ENCODE measurements around the gene NT5C3A. TPM values are rescaled to one million over a fixed set of nuclear protein-coding genes. Genes with fewer than 3 reads are reported as not detected.

Gene NT5C3A
- polyA plus RNA-seq, 1 experiment, result 20.3 TPM

DNA sequence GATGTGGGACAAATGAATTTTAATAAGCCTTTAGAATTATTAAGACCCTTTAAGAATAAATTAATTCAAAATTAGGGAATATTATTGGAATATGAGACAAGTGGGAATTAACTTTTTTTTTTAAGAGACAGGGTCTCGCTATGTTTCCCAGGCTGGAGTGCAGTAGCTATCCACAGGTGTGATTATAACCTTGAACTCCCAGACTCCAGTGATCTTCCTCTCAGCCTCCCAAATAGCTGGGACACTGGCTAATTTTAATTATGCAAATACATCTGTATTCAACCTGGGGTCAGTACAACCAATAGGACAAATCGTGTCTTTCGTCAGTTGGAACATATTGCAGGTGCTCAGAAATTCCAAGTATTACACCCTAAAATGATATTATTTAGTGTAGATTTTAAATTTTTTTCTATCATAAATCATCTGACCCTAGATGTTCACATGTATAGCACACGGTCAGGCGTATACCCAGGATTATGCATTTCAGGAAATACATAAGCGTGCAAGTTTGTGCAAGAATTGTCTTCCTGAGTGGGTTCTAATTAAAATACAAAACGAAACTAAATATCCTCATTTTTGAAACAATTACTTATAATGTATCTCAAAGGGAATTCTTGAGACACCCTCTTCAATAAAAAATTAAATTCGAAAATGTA, 1.2 kb downstream of the NT5C3A start:
- Histone ChIP-seq H3K9me3 (ENCODE audit: control insufficient read depth, insufficient read depth, low read length) (no peaks in the 10 kb centered on the region; the same call in 1 of the 2 replicates), H3K27ac (ENCODE audit: low read depth, low read length) (no peak overlapping the region), H3K4me3 (ENCODE audit: low read depth, low read length) (peak overlapping the region; percentile 86), H3K27me3 (ENCODE audit: control insufficient read depth, insufficient read depth, low read length) (no peaks in the 10 kb centered on the region)
- no peak for DNase-seq (ENCODE audit: low read depth, low spot score)
- ChIA-PET POLR2A (no interaction called here), CTCF (interaction anchor here (0.7 to 2.1 kb wide), 5 partner anchors 46 to 215 kb away, joined by 3 to 6 read pairs (median 4); no protein-coding TSS in a partner anchor)
- TF ChIP-seq, protein P1, sequence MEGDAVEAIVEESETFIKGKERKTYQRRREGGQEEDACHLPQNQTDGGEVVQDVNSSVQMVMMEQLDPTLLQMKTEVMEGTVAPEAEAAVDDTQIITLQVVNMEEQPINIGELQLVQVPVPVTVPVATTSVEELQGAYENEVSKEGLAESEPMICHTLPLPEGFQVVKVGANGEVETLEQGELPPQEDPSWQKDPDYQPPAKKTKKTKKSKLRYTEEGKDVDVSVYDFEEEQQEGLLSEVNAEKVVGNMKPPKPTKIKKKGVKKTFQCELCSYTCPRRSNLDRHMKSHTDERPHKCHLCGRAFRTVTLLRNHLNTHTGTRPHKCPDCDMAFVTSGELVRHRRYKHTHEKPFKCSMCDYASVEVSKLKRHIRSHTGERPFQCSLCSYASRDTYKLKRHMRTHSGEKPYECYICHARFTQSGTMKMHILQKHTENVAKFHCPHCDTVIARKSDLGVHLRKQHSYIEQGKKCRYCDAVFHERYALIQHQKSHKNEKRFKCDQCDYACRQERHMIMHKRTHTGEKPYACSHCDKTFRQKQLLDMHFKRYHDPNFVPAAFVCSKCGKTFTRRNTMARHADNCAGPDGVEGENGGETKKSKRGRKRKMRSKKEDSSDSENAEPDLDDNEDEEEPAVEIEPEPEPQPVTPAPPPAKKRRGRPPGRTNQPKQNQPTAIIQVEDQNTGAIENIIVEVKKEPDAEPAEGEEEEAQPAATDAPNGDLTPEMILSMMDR (IDR thresholded peaks at IDR 0.05; ENCODE audit: low read depth, low read length), result no peak

DNA sequence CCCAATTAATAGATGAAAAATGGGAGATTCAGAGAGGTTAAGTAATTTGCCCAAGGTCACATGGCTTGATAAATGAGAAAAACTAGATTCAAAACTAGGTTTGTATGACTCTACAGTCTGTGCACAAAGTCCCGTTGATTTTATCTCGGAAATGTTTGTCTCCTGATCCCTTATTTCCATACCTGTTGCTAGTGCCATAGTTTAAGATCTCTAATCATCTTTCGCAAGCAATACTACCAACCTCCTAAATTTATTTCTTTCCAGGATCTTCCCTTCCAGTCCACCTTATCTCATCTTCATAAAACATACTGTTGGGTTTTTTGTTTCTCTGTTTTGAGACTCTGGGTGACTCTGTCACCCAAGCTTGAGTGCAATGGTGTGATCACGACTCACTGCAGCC, 2.9 kb downstream of the NT5C3A start:
- POLR2A ChIA-PET, result no interaction called here
- TF ChIP-seq, protein P1 (IDR thresholded peaks at IDR 0.05; ENCODE audit: low read depth, low read length), result no peak
- Histone ChIP-seq H3K4me3 (ENCODE audit: low read depth, low read length) (no peak overlapping the region), H3K27ac (ENCODE audit: low read depth, low read length) (no peak overlapping the region), H3K27me3 (ENCODE audit: control insufficient read depth, insufficient read depth, low read length) (no peaks in the 10 kb centered on the region), H3K9me3 (ENCODE audit: control insufficient read depth, insufficient read depth, low read length) (no peaks in the 10 kb centered on the region)
- CTCF ChIA-PET, result interaction anchor here (1.1 to 1.5 kb wide), 2 partner anchors 49 to 213 kb away, joined by 4 to 8 read pairs; no protein-coding TSS in a partner anchor
- no peak for DNase-seq (ENCODE audit: low read depth, low spot score)

DNA sequence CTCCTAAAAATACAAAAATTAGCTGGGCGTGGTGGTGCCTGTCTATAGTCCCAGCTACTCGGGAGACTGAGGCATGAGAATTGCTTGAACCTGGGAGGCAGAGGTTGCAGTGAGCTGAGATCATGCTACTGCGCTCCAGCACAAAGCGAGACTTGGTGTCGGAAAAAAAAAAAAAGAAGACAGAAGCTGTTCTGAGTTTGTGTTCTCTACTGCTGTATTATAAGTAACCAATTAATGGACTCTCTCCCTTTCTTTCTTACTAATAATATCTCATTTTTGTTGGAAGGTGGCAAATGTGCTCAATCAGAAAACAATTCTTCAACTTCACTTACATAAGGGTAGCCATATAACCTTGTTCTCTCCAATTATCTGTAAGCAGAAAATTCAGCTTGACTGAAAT, 7.4 kb downstream of the NT5C3A start:
- Histone ChIP-seq H3K9me3 (ENCODE audit: control insufficient read depth, insufficient read depth, low read length) (no peaks in the 10 kb centered on the region), H3K27ac (ENCODE audit: low read depth, low read length) (no peak overlapping the region), H3K27me3 (ENCODE audit: control insufficient read depth, insufficient read depth, low read length) (no peaks in the 10 kb centered on the region), H3K4me3 (ENCODE audit: low read depth, low read length) (no peak overlapping the region)
- CTCF ChIA-PET, result interaction anchor here (0.7 to 3.4 kb wide), 3 partner anchors 53 to 254 kb away, joined by 3 to 18 read pairs (median 4); no protein-coding TSS in a partner anchor
- no peak for DNase-seq (ENCODE audit: low read depth, low spot score)
- POLR2A ChIA-PET, result no interaction called here
- TF ChIP-seq, protein P1 (IDR thresholded peaks at IDR 0.05; ENCODE audit: low read depth, low read length), result no peak

DNA sequence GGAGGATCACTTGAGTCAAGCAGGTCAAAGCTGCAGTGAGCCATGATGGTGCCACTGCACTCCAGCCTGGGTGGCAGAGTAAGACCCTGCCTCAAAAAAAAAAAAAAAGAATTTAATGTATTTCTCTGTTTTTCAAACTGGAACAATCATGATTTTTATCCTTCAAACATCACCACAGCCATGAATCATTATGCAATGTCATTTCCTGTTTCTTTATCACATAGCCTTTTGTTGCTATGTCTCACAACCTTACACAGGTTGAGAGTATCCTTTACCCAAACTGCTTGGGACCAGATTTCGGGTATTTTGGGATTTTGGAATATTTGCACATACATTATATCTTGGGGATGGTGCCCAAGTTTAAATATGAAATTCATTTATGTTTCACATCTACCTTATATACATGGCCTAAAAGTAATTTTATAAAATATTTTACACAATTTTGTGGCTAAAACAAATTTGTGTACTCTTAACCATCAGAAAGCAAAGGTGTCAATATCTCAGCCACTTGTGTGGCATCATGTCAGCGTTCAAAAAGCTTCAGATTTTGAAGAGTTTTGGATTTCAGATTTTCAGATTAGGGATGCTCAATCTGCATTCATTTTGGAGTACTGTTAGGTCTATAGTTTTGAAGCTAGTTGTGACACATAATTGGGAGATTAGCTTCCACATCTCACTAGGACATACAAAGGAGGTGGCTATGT, 8.2 kb downstream of the NT5C3A start:
- Histone ChIP-seq H3K9me3 (ENCODE audit: control insufficient read depth, insufficient read depth, low read length) (no peaks in the 10 kb centered on the region), H3K27ac (ENCODE audit: low read depth, low read length) (no peak overlapping the region), H3K4me3 (ENCODE audit: low read depth, low read length) (no peak overlapping the region), H3K27me3 (ENCODE audit: control insufficient read depth, insufficient read depth, low read length) (no peaks in the 10 kb centered on the region)
- no peak for DNase-seq (ENCODE audit: low read depth, low spot score)
- TF ChIP-seq, protein P1 (IDR thresholded peaks at IDR 0.05; ENCODE audit: low read depth, low read length), result no peak
- ChIA-PET POLR2A (interaction anchor here (0.6 to 0.8 kb wide), 2 partner anchors 8 to 37 kb away, joined by 3 read pairs; partner anchors contain the start of gene NT5C3A), CTCF (interaction anchor here (3.4 kb wide), 1 partner anchor 208 kb away, joined by 18 read pairs; no protein-coding TSS in a partner anchor)

DNA sequence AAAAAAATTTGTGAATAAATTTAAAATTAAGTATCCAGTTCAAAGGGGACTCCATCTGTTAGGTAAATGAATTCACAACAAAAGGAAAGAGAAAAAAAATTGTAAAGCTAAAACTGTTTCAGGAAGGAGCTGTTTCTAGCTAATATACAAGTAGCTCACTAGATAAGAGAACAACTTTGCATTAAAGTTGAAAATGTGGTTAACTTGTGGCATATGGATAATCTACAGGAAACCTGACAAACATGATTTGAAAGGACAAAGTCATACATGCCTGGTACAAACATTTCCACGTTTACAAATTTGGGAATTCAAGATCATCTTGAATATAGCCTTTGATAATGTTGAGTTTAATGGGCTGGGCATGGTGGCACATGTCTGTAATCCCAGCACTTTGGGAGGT, 8.9 kb downstream of the NT5C3A start:
- CTCF ChIA-PET, result interaction anchor here (3.4 kb wide), 1 partner anchor 208 kb away, joined by 18 read pairs; no protein-coding TSS in a partner anchor
- Histone ChIP-seq H3K4me3 (ENCODE audit: low read depth, low read length) (no peak overlapping the region), H3K27ac (ENCODE audit: low read depth, low read length) (no peak overlapping the region), H3K9me3 (ENCODE audit: control insufficient read depth, insufficient read depth, low read length) (no peaks in the 10 kb centered on the region), H3K27me3 (ENCODE audit: control insufficient read depth, insufficient read depth, low read length) (no peaks in the 10 kb centered on the region)
- POLR2A ChIA-PET, result interaction anchor here (0.6 to 0.8 kb wide), 2 partner anchors 9 to 38 kb away, joined by 3 read pairs; partner anchors contain the start of gene NT5C3A
- no peak for DNase-seq (ENCODE audit: low read depth, low spot score)
- TF ChIP-seq, protein P1 (IDR thresholded peaks at IDR 0.05; ENCODE audit: low read depth, low read length), result no peak

All from AG04450 (cell line).